ENCODE data around the gene FAM110C.

Gene FAM110C

DNA sequence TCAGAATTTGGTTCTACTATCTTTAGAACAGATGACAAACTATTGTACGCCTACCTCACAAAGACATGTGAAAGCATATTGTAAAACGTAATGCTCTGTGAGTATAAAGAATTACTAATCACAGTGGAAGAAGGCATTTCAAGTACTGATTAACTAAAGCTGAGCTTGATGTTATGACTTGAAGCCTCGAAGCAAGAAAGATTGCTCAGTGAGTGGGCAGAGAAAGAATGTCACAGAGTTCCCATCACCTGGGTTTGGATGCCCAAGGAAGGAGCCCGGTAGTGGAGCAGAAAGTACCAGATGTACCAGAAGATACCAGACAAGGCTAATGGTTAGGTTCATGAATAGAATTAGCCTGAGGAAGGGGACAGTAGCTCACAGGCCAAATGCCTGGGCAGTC is 39.5 kb upstream of the FAM110C start:
- no peak for ATAC-seq

DNA sequence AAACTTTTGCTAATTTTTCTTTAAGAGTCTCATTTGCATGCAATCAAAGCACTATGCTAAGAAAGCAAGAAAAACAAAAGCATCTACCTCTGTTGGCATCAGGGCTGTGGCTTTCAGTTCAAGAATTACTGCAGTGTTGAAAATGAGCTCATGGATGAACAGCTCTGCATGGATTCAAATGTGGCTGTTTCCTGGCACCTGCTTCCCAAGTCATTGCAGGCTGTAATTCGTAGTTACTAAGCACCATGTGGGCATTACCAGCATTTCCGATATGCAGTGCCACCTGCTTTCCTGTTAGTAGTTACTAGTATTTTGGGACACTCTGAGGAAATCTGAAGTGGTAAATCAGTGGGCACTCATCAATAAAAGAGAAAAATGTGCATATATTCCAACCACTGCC is 37.8 kb upstream of the FAM110C start:
- no peak for ATAC-seq
- TF ChIP-seq ZFP30 (CRISPR knock-in tag; IDR thresholded peaks at IDR 0.05) = no peak
- TF ChIP-seq SNAI2 (CRISPR knock-in tag; IDR thresholded peaks at IDR 0.05) = no peak
- TF ChIP-seq, protein P1, sequence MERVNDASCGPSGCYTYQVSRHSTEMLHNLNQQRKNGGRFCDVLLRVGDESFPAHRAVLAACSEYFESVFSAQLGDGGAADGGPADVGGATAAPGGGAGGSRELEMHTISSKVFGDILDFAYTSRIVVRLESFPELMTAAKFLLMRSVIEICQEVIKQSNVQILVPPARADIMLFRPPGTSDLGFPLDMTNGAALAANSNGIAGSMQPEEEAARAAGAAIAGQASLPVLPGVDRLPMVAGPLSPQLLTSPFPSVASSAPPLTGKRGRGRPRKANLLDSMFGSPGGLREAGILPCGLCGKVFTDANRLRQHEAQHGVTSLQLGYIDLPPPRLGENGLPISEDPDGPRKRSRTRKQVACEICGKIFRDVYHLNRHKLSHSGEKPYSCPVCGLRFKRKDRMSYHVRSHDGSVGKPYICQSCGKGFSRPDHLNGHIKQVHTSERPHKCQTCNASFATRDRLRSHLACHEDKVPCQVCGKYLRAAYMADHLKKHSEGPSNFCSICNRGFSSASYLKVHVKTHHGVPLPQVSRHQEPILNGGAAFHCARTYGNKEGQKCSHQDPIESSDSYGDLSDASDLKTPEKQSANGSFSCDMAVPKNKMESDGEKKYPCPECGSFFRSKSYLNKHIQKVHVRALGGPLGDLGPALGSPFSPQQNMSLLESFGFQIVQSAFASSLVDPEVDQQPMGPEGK (CRISPR knock-in tag; IDR thresholded peaks at IDR 0.05; ENCODE audit: borderline replicate concordance) = no peak
- TF ChIP-seq ESRRG (CRISPR knock-in tag; IDR thresholded peaks at IDR 0.05) = no peak
- TF ChIP-seq ZFP3 (CRISPR knock-in tag; IDR thresholded peaks at IDR 0.05) = no peak
- no peak for TF ChIP-seq TCF4 (CRISPR knock-in tag; IDR thresholded peaks at IDR 0.05; ENCODE audit: borderline replicate concordance)
- no peak for TF ChIP-seq TOX (CRISPR knock-in tag; IDR thresholded peaks at IDR 0.05; ENCODE audit: borderline replicate concordance)
- TF ChIP-seq RARB (CRISPR knock-in tag; IDR thresholded peaks at IDR 0.05) = no peak
- TF ChIP-seq ZC3H10 (CRISPR knock-in tag; IDR thresholded peaks at IDR 0.05) = no peak
- no peak for TF ChIP-seq OSR1 (CRISPR knock-in tag; IDR thresholded peaks at IDR 0.05)
- no peak for TF ChIP-seq CSDC2 (CRISPR knock-in tag; IDR thresholded peaks at IDR 0.05)
- TF ChIP-seq ZNF8 (CRISPR knock-in tag; IDR thresholded peaks at IDR 0.05) = no peak
- no peak for TF ChIP-seq BACH2 (CRISPR knock-in tag; IDR thresholded peaks at IDR 0.05; ENCODE audit: borderline replicate concordance)
- TF ChIP-seq, protein P2, sequence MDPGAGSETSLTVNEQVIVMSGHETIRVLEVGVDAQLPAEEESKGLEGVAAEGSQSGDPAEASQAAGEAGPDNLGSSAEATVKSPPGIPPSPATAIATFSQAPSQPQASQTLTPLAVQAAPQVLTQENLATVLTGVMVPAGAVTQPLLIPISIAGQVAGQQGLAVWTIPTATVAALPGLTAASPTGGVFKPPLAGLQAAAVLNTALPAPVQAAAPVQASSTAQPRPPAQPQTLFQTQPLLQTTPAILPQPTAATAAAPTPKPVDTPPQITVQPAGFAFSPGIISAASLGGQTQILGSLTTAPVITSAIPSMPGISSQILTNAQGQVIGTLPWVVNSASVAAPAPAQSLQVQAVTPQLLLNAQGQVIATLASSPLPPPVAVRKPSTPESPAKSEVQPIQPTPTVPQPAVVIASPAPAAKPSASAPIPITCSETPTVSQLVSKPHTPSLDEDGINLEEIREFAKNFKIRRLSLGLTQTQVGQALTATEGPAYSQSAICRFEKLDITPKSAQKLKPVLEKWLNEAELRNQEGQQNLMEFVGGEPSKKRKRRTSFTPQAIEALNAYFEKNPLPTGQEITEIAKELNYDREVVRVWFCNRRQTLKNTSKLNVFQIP (CRISPR knock-in tag; IDR thresholded peaks at IDR 0.05; ENCODE audit: borderline replicate concordance, low read depth) = no peak

More for the DNA sequence above, 39.5 kb upstream of the FAM110C start:
- TF ChIP-seq ESRRG (CRISPR knock-in tag; IDR thresholded peaks at IDR 0.05) (no peak), ZC3H10 (CRISPR knock-in tag; IDR thresholded peaks at IDR 0.05) (no peak), ZNF565 (CRISPR knock-in tag; conservative IDR thresholded peaks at IDR 0.05; ENCODE audit: low read depth) (no peak), CSDC2 (CRISPR knock-in tag; IDR thresholded peaks at IDR 0.05) (no peak), ISL1 (CRISPR knock-in tag; IDR thresholded peaks at IDR 0.05) (no peak), ZNF70 (CRISPR knock-in tag; IDR thresholded peaks at IDR 0.05) (no peak), BACH2 (CRISPR knock-in tag; IDR thresholded peaks at IDR 0.05; ENCODE audit: borderline replicate concordance) (no peak), ARNTL (CRISPR knock-in tag; IDR thresholded peaks at IDR 0.05; ENCODE audit: borderline replicate concordance, low read depth) (no peak), SNAI2 (CRISPR knock-in tag; IDR thresholded peaks at IDR 0.05) (no peak), ZNF8 (CRISPR knock-in tag; IDR thresholded peaks at IDR 0.05) (no peak), RARB (CRISPR knock-in tag; IDR thresholded peaks at IDR 0.05) (no peak), GLIS3 (CRISPR knock-in tag; IDR thresholded peaks at IDR 0.05) (no peak), ZFP30 (CRISPR knock-in tag; IDR thresholded peaks at IDR 0.05) (no peak), ZFP3 (CRISPR knock-in tag; IDR thresholded peaks at IDR 0.05) (no peak), TCF4 (CRISPR knock-in tag; IDR thresholded peaks at IDR 0.05; ENCODE audit: borderline replicate concordance) (no peak), TOX (CRISPR knock-in tag; IDR thresholded peaks at IDR 0.05; ENCODE audit: borderline replicate concordance) (no peak)
- TF ChIP-seq, protein P1 (CRISPR knock-in tag; IDR thresholded peaks at IDR 0.05; ENCODE audit: borderline replicate concordance) = no peak
- TF ChIP-seq, protein P3, sequence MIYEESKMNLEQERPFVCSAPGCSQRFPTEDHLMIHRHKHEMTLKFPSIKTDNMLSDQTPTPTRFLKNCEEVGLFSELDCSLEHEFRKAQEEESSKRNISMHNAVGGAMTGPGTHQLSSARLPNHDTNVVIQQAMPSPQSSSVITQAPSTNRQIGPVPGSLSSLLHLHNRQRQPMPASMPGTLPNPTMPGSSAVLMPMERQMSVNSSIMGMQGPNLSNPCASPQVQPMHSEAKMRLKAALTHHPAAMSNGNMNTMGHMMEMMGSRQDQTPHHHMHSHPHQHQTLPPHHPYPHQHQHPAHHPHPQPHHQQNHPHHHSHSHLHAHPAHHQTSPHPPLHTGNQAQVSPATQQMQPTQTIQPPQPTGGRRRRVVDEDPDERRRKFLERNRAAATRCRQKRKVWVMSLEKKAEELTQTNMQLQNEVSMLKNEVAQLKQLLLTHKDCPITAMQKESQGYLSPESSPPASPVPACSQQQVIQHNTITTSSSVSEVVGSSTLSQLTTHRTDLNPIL (CRISPR knock-in tag; IDR thresholded peaks at IDR 0.05; ENCODE audit: low read depth) = no peak
- TF ChIP-seq, protein P4, sequence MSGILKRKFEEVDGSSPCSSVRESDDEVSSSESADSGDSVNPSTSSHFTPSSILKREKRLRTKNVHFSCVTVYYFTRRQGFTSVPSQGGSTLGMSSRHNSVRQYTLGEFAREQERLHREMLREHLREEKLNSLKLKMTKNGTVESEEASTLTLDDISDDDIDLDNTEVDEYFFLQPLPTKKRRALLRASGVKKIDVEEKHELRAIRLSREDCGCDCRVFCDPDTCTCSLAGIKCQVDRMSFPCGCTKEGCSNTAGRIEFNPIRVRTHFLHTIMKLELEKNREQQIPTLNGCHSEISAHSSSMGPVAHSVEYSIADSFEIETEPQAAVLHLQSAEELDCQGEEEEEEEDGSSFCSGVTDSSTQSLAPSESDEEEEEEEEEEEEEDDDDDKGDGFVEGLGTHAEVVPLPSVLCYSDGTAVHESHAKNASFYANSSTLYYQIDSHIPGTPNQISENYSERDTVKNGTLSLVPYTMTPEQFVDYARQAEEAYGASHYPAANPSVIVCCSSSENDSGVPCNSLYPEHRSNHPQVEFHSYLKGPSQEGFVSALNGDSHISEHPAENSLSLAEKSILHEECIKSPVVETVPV (CRISPR knock-in tag; IDR thresholded peaks at IDR 0.05) = no peak
- TF ChIP-seq, protein P2 (CRISPR knock-in tag; IDR thresholded peaks at IDR 0.05; ENCODE audit: borderline replicate concordance, low read depth) = no peak

Measured in SK-N-SH treated with all-trans-retinoic acid at 6 μM for 48 hours (cell line).